GM23248 (cell line): ENCODE results near the gene TLCD4. TPM values are rescaled to one million over a fixed set of nuclear protein-coding genes. Genes with fewer than 3 reads are reported as not detected.
A peak's percentile ranks its signal among the peaks of the same experiment; 100 is the strongest.

Experiments
- DNase-seq: peaks from one replicate; pipeline ENCODE4 v3.0.0-alpha.2; 2015
- H2AFZ ChIP-seq: fragments of 200-600 bp; sonication (generic); 2 replicates; pipeline ENCODE4 v1.6.1; 2016; ENCODE audit warnings: antibody characterized with exemption
- H3F3A ChIP-seq: fragments of 200-600 bp; sonication (generic); 2 replicates; pipeline ENCODE4 v1.6.1; 2016; ENCODE audit warnings: mild to moderate bottlenecking, antibody characterized with exemption, mixed run types; ENCODE audit not compliant: insufficient read depth
- H3K27ac ChIP-seq: fragments of 200-600 bp; sonication (generic); 2 replicates; pipeline ENCODE4 v1.5.1; 2016; ENCODE audit warnings: mild to moderate bottlenecking
- H3K27me3 ChIP-seq: fragments of 200-600 bp; sonication (generic); replicated peaks from 2 replicates; pipeline ENCODE4 v1.6.1; 2016; ENCODE audit warnings: mild to moderate bottlenecking; ENCODE audit not compliant: insufficient read depth
- H3K36me3 ChIP-seq: fragments of 200-600 bp; sonication (generic); 2 replicates; pipeline ENCODE4 v1.6.1; 2016; ENCODE audit warnings: low read depth, mild to moderate bottlenecking
- H3K4me1 ChIP-seq: fragments of 200-600 bp; sonication (generic); 2 replicates; pipeline ENCODE4 v1.6.1; 2016; ENCODE audit warnings: mild to moderate bottlenecking; ENCODE audit not compliant: insufficient read depth
- H3K4me2 ChIP-seq: fragments of 200-600 bp; sonication (generic); one replicate; pipeline ENCODE4 v1.6.1; 2016; ENCODE audit warnings: mild to moderate bottlenecking; ENCODE audit not compliant: unreplicated experiment
- H3K4me3 ChIP-seq: fragments of 200-600 bp; sonication (generic); 2 replicates; pipeline ENCODE4 v1.5.1; 2016; ENCODE audit warnings: mild to moderate bottlenecking
- H3K79me2 ChIP-seq: fragments of 200-600 bp; sonication (generic); 2 replicates; pipeline ENCODE4 v1.6.1; 2016; ENCODE audit warnings: mild to moderate bottlenecking; ENCODE audit not compliant: insufficient read depth
- H3K9ac ChIP-seq: fragments of 200-600 bp; sonication (generic); 2 replicates; pipeline ENCODE4 v1.6.1; 2016; ENCODE audit warnings: mild to moderate bottlenecking
- H3K9me2 ChIP-seq: fragments of 200-600 bp; sonication (generic); 2 replicates; pipeline ENCODE4 v1.6.1; 2016; ENCODE audit warnings: mixed run types, mild to moderate bottlenecking, moderate library complexity; ENCODE audit not compliant: insufficient read depth
- H3K9me3 ChIP-seq: fragments of 200-600 bp; sonication (generic); one replicate; pipeline ENCODE4 v1.6.1; 2017; ENCODE audit warnings: low read depth
- H4K20me1 ChIP-seq: fragments of 200-600 bp; sonication (generic); 2 replicates; pipeline ENCODE4 v1.6.0; 2016; ENCODE audit not compliant: insufficient read depth
- EZH2 ChIP-seq: fragments of 200-600 bp; sonication (generic); IDR thresholded peaks from 2 replicates; pipeline ENCODE4 v1.6.1; 2018; ENCODE audit warnings: antibody characterized with exemption, mild to moderate bottlenecking; ENCODE audit not compliant: insufficient read depth, poor library complexity, severe bottlenecking
- EZH2phosphoT487 ChIP-seq: fragments of 200-600 bp; sonication (generic); IDR thresholded peaks from 2 replicates; pipeline ENCODE4 v1.6.1; 2018; ENCODE audit warnings: antibody characterized with exemption, moderate library complexity, mild to moderate bottlenecking, low read depth; ENCODE audit not compliant: insufficient read depth
- WGBS, 2 experiments: methylation state at CpG; one replicate each; pipeline ENCODE4 v1.1.6; 2015 to 2017; ENCODE audit warnings: low lambda C conversion rate in 2 of 2, low coverage in 1 of 2; ENCODE audit errors: missing lambda C conversion rate in 2 of 2; 5-methylcytosine and 5-hydroxymethylcytosine counted together
- in situ Hi-C: fragments of 300-500 bp; cut with MboI; formaldehyde crosslinking; loops from 2 replicates; pipeline ENCODE4 v1.15.0; 2020
- polyA plus RNA-seq: library from polyadenylated mRNA; unstranded; fragments of >200 nt; fragmentation: Nextera tagmentation; extraction: Ambion mirVana; gene quantifications from 2 replicates; pipeline ENCODE4 v1.2.1, GENCODE V29; 2016
- total RNA-seq: library from RNA; depleted of rRNA; stranded (reverse); fragments of >200 nt; shearing (Covaris generic); gene quantifications from 2 replicates; pipeline ENCODE4 v1.2.3, GENCODE V29; 2014; rRNA removed

Gene TLCD4
- not detected in 2 replicates for total RNA-seq
- 0.08 TPM in 1 of 2 replicates, not detected in the other for polyA plus RNA-seq

- WGBS, 2 experiments: 2 to 3% methylated on average over 58 to 73 of the region's 108 CpGs
- Histone ChIP-seq H3K4me1 (no peaks in the 10 kb centered on the region), H3K27me3 (peaks cover 40% of the 10 kb centered on the region), H3K36me3 (no peaks in the 10 kb centered on the region), H2AFZ (peak within 1 kb of the TSS; percentile 91), H3K9me3 (no peaks in the 10 kb centered on the region), H4K20me1 (no peaks in the 10 kb centered on the region), H3K79me2 (no peaks in the 10 kb centered on the region), H3K27ac (no peak within 1 kb of the TSS), H3K9me2 (no peaks in the 10 kb centered on the region), H3K4me2 (peak within 1 kb of the TSS; percentile 85), H3K4me3 (peak within 1 kb of the TSS; percentile 85), H3K9ac (peak within 1 kb of the TSS; percentile 32; the same call in 1 of the 2 replicates), H3F3A (no peaks in the 10 kb centered on the region)
- in situ Hi-C loops: no loop called here
- no peak for TF ChIP-seq EZH2phosphoT487
- peak; percentile 26 for TF ChIP-seq EZH2
- peak; percentile 60 for DNase-seq
Observed at GRCh38 chr1:95117207-95118066, at the start of gene TLCD4. Gene TLCD4 (plus strand): TSS chr1:95117355. CDS start chr1:95143902, 26,547 bp downstream.

- Histone ChIP-seq H3K4me1 (peaks cover 9% of the 10 kb centered on the region), H3K79me2 (peaks cover 12% of the 10 kb centered on the region), H3K4me3 (no peak overlapping the region), H4K20me1 (no peaks in the 10 kb centered on the region), H3K27me3 (no peaks in the 10 kb centered on the region), H2AFZ (no peak overlapping the region), H3K9me2 (no peaks in the 10 kb centered on the region), H3K27ac (no peak overlapping the region), H3F3A (no peaks in the 10 kb centered on the region), H3K9ac (no peak overlapping the region), H3K4me2 (no peak overlapping the region), H3K9me3 (no peaks in the 10 kb centered on the region), H3K36me3 (peaks cover 4% of the 10 kb centered on the region; the same call in 1 of the 2 replicates)
- DNase-seq: no peak
- WGBS, 2 experiments: 91% methylated on average over 5 of the region's 5 CpGs
- TF ChIP-seq EZH2: no peak
- no peak for TF ChIP-seq EZH2phosphoT487
- in situ Hi-C loops: no loop called here
Observed at GRCh38 chr1:95067568-95067967, 49.6 kb upstream of the TLCD4 start.

GRCh38 chr1:95068956-95069709 is 48.0 kb upstream of the TLCD4 start:
- 0 out of 2 replicates have a peak, but pooled peaks cover 2% of the 10 kb centered on the region for H3K36me3 ChIP-seq
- H3K9me3 ChIP-seq: no peaks in the 10 kb centered on the region
- in situ Hi-C loops: no loop called here
- peaks cover 12% of the 10 kb centered on the region for H3K79me2 ChIP-seq
- TF ChIP-seq EZH2 (no peak), EZH2phosphoT487 (no peak)
- WGBS, 2 experiments: 96 to 99% methylated on average over 6 of the region's 6 CpGs
- H3K4me2 ChIP-seq: no peak overlapping the region
- H4K20me1 ChIP-seq: no peaks in the 10 kb centered on the region
- H3K27me3 ChIP-seq: no peaks in the 10 kb centered on the region
- peaks cover 9% of the 10 kb centered on the region for H3K4me1 ChIP-seq
- H3K9me2 ChIP-seq: no peaks in the 10 kb centered on the region
- no peak overlapping the region for H3K4me3 ChIP-seq
- no peaks in the 10 kb centered on the region for H3F3A ChIP-seq
- H3K9ac ChIP-seq: no peak overlapping the region
- H2AFZ ChIP-seq: no peak overlapping the region
- DNase-seq: no peak
- no peak overlapping the region for H3K27ac ChIP-seq

- peaks cover 12% of the 10 kb centered on the region for H3K79me2 ChIP-seq
- 98% methylated on average over 5 of the region's 5 CpGs for WGBS, 2 experiments
Observed at GRCh38 chr1:95069710-95070093, 47.5 kb upstream of the TLCD4 start.

More at GRCh38 chr1:95069710-95070093, 47.5 kb upstream of the TLCD4 start:
- H3K9ac ChIP-seq: no peak overlapping the region
- no peaks in the 10 kb centered on the region for H3K36me3 ChIP-seq
- no peak for DNase-seq
- no peaks in the 10 kb centered on the region for H3K9me3 ChIP-seq
- no peak overlapping the region for H3K27ac ChIP-seq
- H3K4me2 ChIP-seq: no peak overlapping the region
- in situ Hi-C loops: no loop called here
- no peaks in the 10 kb centered on the region for H3K27me3 ChIP-seq
- TF ChIP-seq EZH2phosphoT487 (no peak), EZH2 (no peak)
- no peak overlapping the region for H2AFZ ChIP-seq
- H3K9me2 ChIP-seq: no peaks in the 10 kb centered on the region
- no peaks in the 10 kb centered on the region for H3F3A ChIP-seq
- H4K20me1 ChIP-seq: no peaks in the 10 kb centered on the region
- peaks cover 9% of the 10 kb centered on the region for H3K4me1 ChIP-seq
- no peak overlapping the region for H3K4me3 ChIP-seq
